Spleen (tissue), 7 donors: ENCODE measurements around the gene ARHGAP6.

Experiments used
- POLR2A ChIP-seq, 3 donors: fragments of 450-650 bp; IDR thresholded peaks; one replicate each; pipeline ENCODE4 v1.5.1; 2017; ENCODE audit warnings: antibody characterized with exemption in 3 of 3, mild to moderate bottlenecking in 1 of 3
- POLR2AphosphoS5 ChIP-seq, 3 donors: sonication (generic); formaldehyde crosslinking; IDR thresholded peaks; one replicate each; pipeline ENCODE4 v1.5.1; 2017; ENCODE audit warnings: antibody characterized with exemption in 3 of 3
- TF ChIP-seq, protein P1 (sequence below), 11 experiments: fragments of 200-600 bp in 7 of 11; fragments of 450-650 bp in 4 of 11; sonication (generic) in 4 of 11; IDR thresholded peaks in 8 of 11; conservative IDR thresholded peaks in 3 of 11; 1 replicate in 7 of 11; 2 replicates in 4 of 11; pipeline versions ENCODE4 v1.4.0 to v1.8.0; 2016 to 2021; ENCODE audit warnings: antibody characterized with exemption in 11 of 11, inconsistent platforms in 4 of 11, mild to moderate bottlenecking in 1 of 11
- donor health status: DM: no; HTN: no; CAD: no; lungs with moderate emphysema.
- donor health status: DM: no; HTN: no; CAD: no.
- donor health status: DM: no; HTN: no; CAD: no.

GRCh38 chrX:11540532-11541377 lies 125.0 kb downstream of the ARHGAP6 start:
- TF ChIP-seq, protein P1, sequence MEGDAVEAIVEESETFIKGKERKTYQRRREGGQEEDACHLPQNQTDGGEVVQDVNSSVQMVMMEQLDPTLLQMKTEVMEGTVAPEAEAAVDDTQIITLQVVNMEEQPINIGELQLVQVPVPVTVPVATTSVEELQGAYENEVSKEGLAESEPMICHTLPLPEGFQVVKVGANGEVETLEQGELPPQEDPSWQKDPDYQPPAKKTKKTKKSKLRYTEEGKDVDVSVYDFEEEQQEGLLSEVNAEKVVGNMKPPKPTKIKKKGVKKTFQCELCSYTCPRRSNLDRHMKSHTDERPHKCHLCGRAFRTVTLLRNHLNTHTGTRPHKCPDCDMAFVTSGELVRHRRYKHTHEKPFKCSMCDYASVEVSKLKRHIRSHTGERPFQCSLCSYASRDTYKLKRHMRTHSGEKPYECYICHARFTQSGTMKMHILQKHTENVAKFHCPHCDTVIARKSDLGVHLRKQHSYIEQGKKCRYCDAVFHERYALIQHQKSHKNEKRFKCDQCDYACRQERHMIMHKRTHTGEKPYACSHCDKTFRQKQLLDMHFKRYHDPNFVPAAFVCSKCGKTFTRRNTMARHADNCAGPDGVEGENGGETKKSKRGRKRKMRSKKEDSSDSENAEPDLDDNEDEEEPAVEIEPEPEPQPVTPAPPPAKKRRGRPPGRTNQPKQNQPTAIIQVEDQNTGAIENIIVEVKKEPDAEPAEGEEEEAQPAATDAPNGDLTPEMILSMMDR (IDR thresholded peaks at IDR 0.05 in 8 of 11, conservative IDR thresholded peaks at IDR 0.05 in 3 of 11) = no peak
- TF ChIP-seq POLR2AphosphoS5 (IDR thresholded peaks at IDR 0.05) (no peak), POLR2A (IDR thresholded peaks at IDR 0.05) (no peak)
